Measurements from ENCODE around the gene FGF2. TPM values are rescaled to one million over a fixed set of nuclear protein-coding genes. Genes with fewer than 3 reads are reported as not detected.

The FGF2 gene
- total RNA-seq, 2 donors from 2014 or later, result 25.5 to 50.2 TPM

DNA sequence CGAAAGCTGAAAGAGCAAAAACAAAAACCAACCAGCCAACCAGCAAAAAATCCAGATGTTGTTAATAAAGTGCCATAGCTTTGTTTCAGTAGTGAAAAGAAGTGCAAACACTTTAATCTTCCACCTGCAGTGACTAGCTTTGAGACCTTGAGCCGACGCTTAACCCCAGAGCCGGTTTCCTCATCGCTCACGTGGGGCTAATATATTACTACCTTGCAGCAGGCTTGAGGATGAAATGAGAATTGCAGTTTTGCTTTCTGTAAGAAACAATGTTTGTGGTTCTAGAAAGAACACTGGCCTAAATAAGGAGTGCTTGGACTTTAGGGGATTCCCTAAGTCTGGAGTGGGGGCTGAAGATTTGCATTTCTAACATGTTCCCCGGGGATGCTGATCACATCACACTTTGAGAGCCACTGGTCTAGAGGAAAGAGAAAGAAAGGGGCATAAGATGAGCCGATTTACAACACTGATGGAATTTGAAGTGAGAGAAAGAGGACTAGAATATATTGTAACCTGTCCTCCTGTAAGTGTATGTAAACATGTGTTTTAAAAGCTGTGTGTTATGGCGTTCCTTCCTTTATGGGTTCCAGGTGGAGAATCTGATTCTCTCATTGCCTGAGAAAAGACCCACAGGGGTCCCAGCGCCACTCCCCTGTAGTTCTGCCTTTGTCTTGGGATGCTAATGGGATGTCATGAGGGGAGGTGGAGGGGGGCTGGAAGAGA lies 1.4 kb downstream of the FGF2 start:
- Histone ChIP-seq H3K27me3 (replicated peaks; ENCODE audit: insufficient read depth) (no peaks in the 10 kb centered on the region), H3K9me3 (no peaks in the 10 kb centered on the region), H3K4me3 (peak overlapping the region; percentile 94), H3K4me1 (ENCODE audit: control insufficient read depth in 1 of 2, low read depth in 2 of 2) (peaks cover 11 to 54% of the 10 kb centered on the region in 2 donors), H3K27ac (peak overlapping the region; percentile 89 to 92), H3K36me3 (no peaks in the 10 kb centered on the region)
- ATAC-seq (ENCODE audit: insufficient number of reproducible peaks, low FRiP score, low read depth) (peak; percentile 51), DNase-seq (ENCODE audit: low spot score) (no peak)
- TF ChIP-seq, protein P1, sequence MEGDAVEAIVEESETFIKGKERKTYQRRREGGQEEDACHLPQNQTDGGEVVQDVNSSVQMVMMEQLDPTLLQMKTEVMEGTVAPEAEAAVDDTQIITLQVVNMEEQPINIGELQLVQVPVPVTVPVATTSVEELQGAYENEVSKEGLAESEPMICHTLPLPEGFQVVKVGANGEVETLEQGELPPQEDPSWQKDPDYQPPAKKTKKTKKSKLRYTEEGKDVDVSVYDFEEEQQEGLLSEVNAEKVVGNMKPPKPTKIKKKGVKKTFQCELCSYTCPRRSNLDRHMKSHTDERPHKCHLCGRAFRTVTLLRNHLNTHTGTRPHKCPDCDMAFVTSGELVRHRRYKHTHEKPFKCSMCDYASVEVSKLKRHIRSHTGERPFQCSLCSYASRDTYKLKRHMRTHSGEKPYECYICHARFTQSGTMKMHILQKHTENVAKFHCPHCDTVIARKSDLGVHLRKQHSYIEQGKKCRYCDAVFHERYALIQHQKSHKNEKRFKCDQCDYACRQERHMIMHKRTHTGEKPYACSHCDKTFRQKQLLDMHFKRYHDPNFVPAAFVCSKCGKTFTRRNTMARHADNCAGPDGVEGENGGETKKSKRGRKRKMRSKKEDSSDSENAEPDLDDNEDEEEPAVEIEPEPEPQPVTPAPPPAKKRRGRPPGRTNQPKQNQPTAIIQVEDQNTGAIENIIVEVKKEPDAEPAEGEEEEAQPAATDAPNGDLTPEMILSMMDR (IDR thresholded peaks at IDR 0.05), result peak; percentile 60

GRCh38 chr4:122830426-122831095 lies 3.9 kb downstream of the FGF2 start:
- H3K36me3 ChIP-seq, result no peaks in the 10 kb centered on the region

GRCh38 chr4:122831515-122832196 lies 5.0 kb downstream of the FGF2 start:
- H3K27me3 ChIP-seq (replicated peaks; ENCODE audit: insufficient read depth), result no peaks in the 10 kb centered on the region
- H3K4me1 ChIP-seq (ENCODE audit: control insufficient read depth in 1 of 2, low read depth in 2 of 2), result peaks cover 18 to 72% of the 10 kb centered on the region in 2 donors
- no peak overlapping the region for H3K27ac ChIP-seq

More at GRCh38 chr4:122830426-122831095, 3.9 kb downstream of the FGF2 start:
- H3K27ac ChIP-seq, result peak overlapping the region; percentile 10 to 41
- H3K4me3 ChIP-seq, result peak overlapping the region; percentile 5
- no peaks in the 10 kb centered on the region for H3K9me3 ChIP-seq
- H3K4me1 ChIP-seq (ENCODE audit: control insufficient read depth in 1 of 2, low read depth in 2 of 2), result peaks cover 16 to 69% of the 10 kb centered on the region in 2 donors
- H3K27me3 ChIP-seq (replicated peaks; ENCODE audit: insufficient read depth), result no peaks in the 10 kb centered on the region
- no peak for ATAC-seq (ENCODE audit: insufficient number of reproducible peaks, low FRiP score, low read depth)
- TF ChIP-seq, protein P1 (IDR thresholded peaks at IDR 0.05), result no peak
- DNase-seq (ENCODE audit: low spot score), result no peak

DNA sequence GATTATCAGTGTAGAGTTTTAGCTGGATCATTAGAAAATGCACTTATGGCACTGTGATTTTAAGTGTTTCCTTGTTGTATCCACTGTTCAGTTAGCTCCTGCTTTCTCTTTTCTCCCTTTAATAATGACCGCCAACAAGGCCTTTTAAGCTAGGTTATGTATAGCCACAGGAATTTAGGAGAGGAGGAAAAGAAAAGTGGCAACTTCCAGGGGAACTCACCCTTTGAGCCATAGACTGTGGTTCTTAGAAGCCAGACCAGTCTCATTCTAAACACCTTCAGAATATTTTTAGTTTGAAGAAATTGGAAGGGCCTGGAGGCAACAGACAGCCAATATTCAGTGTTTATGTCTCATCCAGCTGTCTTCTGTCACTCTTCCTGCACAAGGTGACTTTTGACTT lies 6.1 kb downstream of the FGF2 start:
- peaks cover 27 to 82% of the 10 kb centered on the region in 2 donors for H3K4me1 ChIP-seq (ENCODE audit: control insufficient read depth in 1 of 2, low read depth in 2 of 2)
- no peak for ATAC-seq (ENCODE audit: insufficient number of reproducible peaks, low FRiP score, low read depth)

More at GRCh38 chr4:122831515-122832196, 5.0 kb downstream of the FGF2 start:
- H3K9me3 ChIP-seq, result no peaks in the 10 kb centered on the region
- DNase-seq (ENCODE audit: low spot score), result no peak
- no peak for ATAC-seq (ENCODE audit: insufficient number of reproducible peaks, low FRiP score, low read depth)
- TF ChIP-seq, protein P1 (IDR thresholded peaks at IDR 0.05), result no peak
- H3K4me3 ChIP-seq, result no peak overlapping the region
- H3K36me3 ChIP-seq, result no peaks in the 10 kb centered on the region

More for the DNA sequence above, 6.1 kb downstream of the FGF2 start:
- H3K36me3 ChIP-seq, result no peaks in the 10 kb centered on the region
- H3K9me3 ChIP-seq, result no peaks in the 10 kb centered on the region
- H3K27me3 ChIP-seq (replicated peaks; ENCODE audit: insufficient read depth), result no peaks in the 10 kb centered on the region
- H3K27ac ChIP-seq, result no peak overlapping the region
- TF ChIP-seq, protein P1 (IDR thresholded peaks at IDR 0.05), result no peak
- H3K4me3 ChIP-seq, result no peak overlapping the region
- no peak for DNase-seq (ENCODE audit: low spot score)

Measured in thoracic aorta (tissue), 2 donors.